ENCODE measurements around the gene IQSEC2. TPM values are rescaled to one million over a fixed set of nuclear protein-coding genes. Genes with fewer than 3 reads are reported as not detected.

Gene IQSEC2
- total and polyA plus RNA-seq, 2 of the 4 experiments (the other 2 are of a cell fraction) = 2.5 to 11.4 TPM

- Histone ChIP-seq H3K18ac (ENCODE audit: low read depth, low read length) (no peak overlapping the region), H4K8ac (ENCODE audit: low read depth in 2 of 2, low read length in 2 of 2) (no peak overlapping the region), H3K9ac (ENCODE audit: low read depth, low read length) (no peak overlapping the region), H3K27me3 (ENCODE audit: control insufficient read depth, insufficient read depth, low read length) (peaks cover 20% of the 10 kb centered on the region; the same call in 1 of the 2 replicates), H3K27ac (ENCODE audit: insufficient read depth, low read length) (no peak overlapping the region), H2AK5ac (ENCODE audit: low read depth, low read length) (no peak overlapping the region), H2BK5ac (ENCODE audit: low read depth, low read length, poor library complexity, severe bottlenecking) (no peak overlapping the region), H3K9me1 (ENCODE audit: insufficient read depth, low read length) (0 out of 2 replicates have a peak, but pooled peaks cover 5% of the 10 kb centered on the region), H3K79me1 (ENCODE audit: low read depth in 1 of 2, low read length in 2 of 2) (no peaks in the 10 kb centered on the region), H2BK120ac (ENCODE audit: low read depth, low read length) (no peak overlapping the region), H3K4me2 (ENCODE audit: low read depth, low read length) (no peak overlapping the region), H3K4me3 (ENCODE audit: insufficient read depth, low read depth, low read length) (no peak overlapping the region), H4K91ac (ENCODE audit: insufficient read depth, low read depth, low read length) (no peak overlapping the region), H3K4ac (ENCODE audit: low read depth, low read length) (no peak overlapping the region; the same call in 1 of the 2 replicates), H2AK9ac (replicated peaks; ENCODE audit: low read depth, low read length, poor library complexity) (peak overlapping the region; percentile 38), H2BK15ac (ENCODE audit: low read depth, low read length) (no peak overlapping the region), H3K14ac (replicated peaks; ENCODE audit: low read depth, low read length) (no peak overlapping the region), H2AFZ (replicated peaks; ENCODE audit: low read length, poor library complexity) (peak overlapping the region; percentile 73), H4K20me1 (ENCODE audit: insufficient read depth, low read length) (peaks cover 12% of the 10 kb centered on the region; the same call in 1 of the 2 replicates), H4K5ac (ENCODE audit: low read depth, low read length) (no peak overlapping the region), H3K9me3 (ENCODE audit: control insufficient read depth, insufficient read depth, low read length) (no peaks in the 10 kb centered on the region), H3K56ac (ENCODE audit: extremely low read depth, insufficient read depth, low read length) (no peak overlapping the region), H3K4me1 (ENCODE audit: control insufficient read depth, insufficient read depth, low read length) (peaks cover 8% of the 10 kb centered on the region; the same call in 1 of the 2 replicates), H3K36me3 (ENCODE audit: control insufficient read depth, insufficient read depth, low read length) (no peaks in the 10 kb centered on the region), H2BK20ac (ENCODE audit: low read depth, low read length) (no peak overlapping the region), H3K23ac (ENCODE audit: low read depth, low read length) (no peak overlapping the region)
- WGBS, 2 experiments (ENCODE audit: extremely low coverage in 2 of 2, insufficient read length in 1 of 2) = no CpG with 5 or more reads among the region's 8 CpGs
- DNase-seq (no peak), ATAC-seq (ENCODE audit: low read depth) (peak; percentile 6; the same call in 1 of the 2 replicates)
- CTCF ChIA-PET = interaction anchor here (1.3 kb wide), 1 partner anchor 24 kb away, joined by 5 read pairs; no protein-coding TSS in a partner anchor
- TF ChIP-seq CHD1 (IDR thresholded peaks at IDR 0.05; ENCODE audit: low read depth, low read length) (no peak), NFE2L2 (IDR thresholded peaks at IDR 0.05; ENCODE audit: low read depth, low read length) (no peak), FOS (IDR thresholded peaks at IDR 0.05; ENCODE audit: low read depth, low read length) (no peak), RCOR1 (IDR thresholded peaks at IDR 0.05; ENCODE audit: insufficient replicate concordance, low read length) (no peak), RAD21 (IDR thresholded peaks at IDR 0.05; ENCODE audit: low read length) (no peak), MAZ (IDR thresholded peaks at IDR 0.05; ENCODE audit: borderline replicate concordance, low read depth, low read length) (no peak)
- dilution Hi-C loops (cut with HindIII; ENCODE audit: low sequenced_read_pairs, unreplicated experiment) = no loop called here
- in situ Hi-C loops (cut with MboI; ENCODE audit: low sequenced_read_pairs) = no loop called here
- intact Hi-C loops (cut with micrococcal nuclease) = no loop called here
- POLR2A ChIA-PET (ENCODE audit: unreplicated experiment) = no interaction called here
- no TSS peak for BruUV-seq (replicated peaks)
These were observed 6.8 kb upstream of the IQSEC2 start for GRCh38 chrX:53288189-53288588.
